OCI-LY7 (cell line): ENCODE data around the gene PSMD6. TPM values are rescaled to one million over a fixed set of nuclear protein-coding genes. Genes with fewer than 3 reads are reported as not detected.

ENCODE experiments used
- BruUV-seq: library from RNA; stranded (reverse); fragments of 400-500 nt; replicated peaks from 2 replicates; lab custom pipeline; 2021; lab: Mats Ljungman, UMichigan
- CTCF ChIA-PET: fragments of 300-600 bp; sonication (Branson Sonifier 250); formaldehyde crosslinking; loops from one replicate; lab custom pipeline; 2022; ENCODE audit warnings: antibody characterized with exemption; ENCODE audit not compliant: unreplicated experiment; lab: Charles Lee
- POLR2A ChIA-PET: fragments of 300-600 bp; sonication (Branson Sonifier 250); formaldehyde crosslinking; loops from one replicate; lab custom pipeline; 2022; ENCODE audit warnings: antibody characterized with exemption; lab: Charles Lee
- DNase-seq: peaks from one replicate; pipeline ENCODE4 v3.0.0-alpha.2; 2015; ENCODE audit warnings: low spot score
- H2AFZ ChIP-seq: fragments of 200-600 bp; sonication (generic), shearing (Covaris generic); 2 replicates; pipeline ENCODE4 v1.6.1; 2014; ENCODE audit warnings: mild to moderate bottlenecking, antibody characterized with exemption, low read length, moderate library complexity
- H3K27ac ChIP-seq: fragments of 200-600 bp; sonication (generic); 2 replicates; pipeline ENCODE4 v1.5.1; 2014; ENCODE audit warnings: mixed run types, low read depth, mild to moderate bottlenecking, moderate library complexity, low read length, inconsistent platforms; ENCODE audit not compliant: poor library complexity, severe bottlenecking
- H3K36me3 ChIP-seq: fragments of 200-600 bp; sonication (generic); 2 replicates; pipeline ENCODE4 v1.6.1; 2014; ENCODE audit warnings: mild to moderate bottlenecking, antibody characterized with exemption, low read length, moderate library complexity, mixed read lengths; ENCODE audit not compliant: insufficient read depth
- H3K4me1 ChIP-seq: fragments of 200-600 bp; sonication (generic); 2 replicates; pipeline ENCODE4 v1.5.1; 2014; ENCODE audit warnings: mild to moderate bottlenecking, low read length; ENCODE audit not compliant: insufficient read depth, poor library complexity, severe bottlenecking
- H3K4me2 ChIP-seq: fragments of 200-600 bp; sonication (generic); 2 replicates; pipeline ENCODE4 v1.6.1; 2014; ENCODE audit warnings: mild to moderate bottlenecking, low read length
- H3K4me3 ChIP-seq: fragments of 200-600 bp; sonication (generic); 2 replicates; pipeline ENCODE4 v1.5.1; 2014; ENCODE audit warnings: mild to moderate bottlenecking, low read depth, low read length; ENCODE audit not compliant: poor library complexity, severe bottlenecking
- H3K79me2 ChIP-seq: fragments of 200-600 bp; sonication (generic); 2 replicates; pipeline ENCODE4 v1.6.1; 2016; ENCODE audit warnings: low read depth, mild to moderate bottlenecking, low read length, moderate library complexity, mixed read lengths; ENCODE audit not compliant: insufficient read depth
- H3K9me2 ChIP-seq: fragments of 200-600 bp; sonication (generic); 2 replicates; pipeline ENCODE4 v1.6.1; 2016; ENCODE audit warnings: mild to moderate bottlenecking, low read length, mixed read lengths; ENCODE audit not compliant: insufficient read depth
- H3K9me3 ChIP-seq: fragments of 200-600 bp; sonication (generic); 2 replicates; pipeline ENCODE4 v1.6.1; 2014; ENCODE audit warnings: mild to moderate bottlenecking, mixed run types, low read length, mixed read lengths
- H4K20me1 ChIP-seq: fragments of 200-600 bp; sonication (generic); 2 replicates; pipeline ENCODE4 v1.6.1; 2014; ENCODE audit warnings: mild to moderate bottlenecking, antibody characterized with exemption, low read length, moderate library complexity, mixed read lengths; ENCODE audit not compliant: insufficient read depth
- EZH2phosphoT487 ChIP-seq: fragments of 200-600 bp; sonication (generic); IDR thresholded peaks from 2 replicates; pipeline ENCODE4 v1.6.1; 2018; ENCODE audit warnings: low read depth, borderline replicate concordance, mild to moderate bottlenecking, mixed run types, antibody characterized with exemption, low read length, moderate library complexity, mixed read lengths
- intact Hi-C: fragments of 100-400 bp; cut with micrococcal nuclease; formaldehyde crosslinking; loops from one replicate; pipeline ENCODE4 v1.10.0; 2022; ENCODE audit not compliant: unreplicated experiment
- total RNA-seq, 2 experiments: library from RNA; depleted of rRNA in 1 of 2; stranded (reverse); fragments of >200 nt in 1 of 2; shearing (Covaris generic) in 1 of 2; gene quantifications; 2 replicates each; pipeline ENCODE4 v1.2.3, GENCODE V29; 2014 to 2022
- TF ChIP-seq, protein P1 (sequence below): fragments of 200-600 bp; sonication (generic); conservative IDR thresholded peaks from 2 replicates; pipeline ENCODE4 v1.5.1; 2014; ENCODE audit warnings: mild to moderate bottlenecking, antibody characterized with exemption, low read length, moderate library complexity, mixed read lengths

Gene PSMD6
- total RNA-seq, 2 experiments from 2014 or later: 65.2 to 106 TPM

- ChIA-PET CTCF (no interaction called here), POLR2A (interaction anchor here (0.6 to 1.8 kb wide), 4 partner anchors 9 to 1422 kb away, joined by 3 to 4 read pairs (median 3); no protein-coding TSS in a partner anchor)
- DNase-seq: no peak
- Histone ChIP-seq H3K9me3 (no peaks in the 10 kb centered on the region), H3K9me2 (no peaks in the 10 kb centered on the region), H3K27ac (no peak overlapping the region), H3K4me3 (no peak overlapping the region), H3K4me2 (no peak overlapping the region), H4K20me1 (peaks cover 12% of the 10 kb centered on the region; the same call in 1 of the 2 replicates), H2AFZ (no peak overlapping the region), H3K79me2 (peaks cover 5% of the 10 kb centered on the region), H3K4me1 (peaks cover 6% of the 10 kb centered on the region), H3K36me3 (peaks cover 16% of the 10 kb centered on the region; the same call in 1 of the 2 replicates)
- no TSS peak for BruUV-seq
- intact Hi-C loops: no loop called here
- TF ChIP-seq, protein P1, sequence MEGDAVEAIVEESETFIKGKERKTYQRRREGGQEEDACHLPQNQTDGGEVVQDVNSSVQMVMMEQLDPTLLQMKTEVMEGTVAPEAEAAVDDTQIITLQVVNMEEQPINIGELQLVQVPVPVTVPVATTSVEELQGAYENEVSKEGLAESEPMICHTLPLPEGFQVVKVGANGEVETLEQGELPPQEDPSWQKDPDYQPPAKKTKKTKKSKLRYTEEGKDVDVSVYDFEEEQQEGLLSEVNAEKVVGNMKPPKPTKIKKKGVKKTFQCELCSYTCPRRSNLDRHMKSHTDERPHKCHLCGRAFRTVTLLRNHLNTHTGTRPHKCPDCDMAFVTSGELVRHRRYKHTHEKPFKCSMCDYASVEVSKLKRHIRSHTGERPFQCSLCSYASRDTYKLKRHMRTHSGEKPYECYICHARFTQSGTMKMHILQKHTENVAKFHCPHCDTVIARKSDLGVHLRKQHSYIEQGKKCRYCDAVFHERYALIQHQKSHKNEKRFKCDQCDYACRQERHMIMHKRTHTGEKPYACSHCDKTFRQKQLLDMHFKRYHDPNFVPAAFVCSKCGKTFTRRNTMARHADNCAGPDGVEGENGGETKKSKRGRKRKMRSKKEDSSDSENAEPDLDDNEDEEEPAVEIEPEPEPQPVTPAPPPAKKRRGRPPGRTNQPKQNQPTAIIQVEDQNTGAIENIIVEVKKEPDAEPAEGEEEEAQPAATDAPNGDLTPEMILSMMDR: no peak
- no peak for TF ChIP-seq EZH2phosphoT487
Observed at GRCh38 chr3:63966871-63967270, 56.4 kb downstream of the PSMD6 start.

DNA sequence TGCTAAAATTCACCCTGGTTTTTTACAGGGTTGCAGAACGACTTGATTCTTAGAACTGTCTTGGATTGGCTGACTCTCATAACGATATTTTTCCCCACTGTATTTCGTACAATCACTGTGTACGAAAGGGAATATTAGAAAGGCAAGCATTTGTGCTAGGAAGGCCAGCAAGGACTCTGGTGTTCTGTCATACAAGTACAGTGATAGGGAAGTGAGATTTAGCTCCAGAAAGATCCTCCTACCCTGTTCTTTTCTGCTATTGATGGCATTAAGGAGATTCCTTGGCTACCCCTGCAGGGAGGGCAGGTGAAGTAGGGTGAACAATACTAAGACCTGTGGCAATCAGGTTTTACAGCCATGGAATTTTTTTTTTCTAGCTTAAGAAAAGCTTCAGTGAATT lies 57.3 kb downstream of the PSMD6 start:
- CTCF ChIA-PET: no interaction called here

More for the DNA sequence above, 57.3 kb downstream of the PSMD6 start:
- Histone ChIP-seq H3K4me2 (no peak overlapping the region), H3K9me3 (no peaks in the 10 kb centered on the region), H3K79me2 (peaks cover 5% of the 10 kb centered on the region), H3K4me1 (peaks cover 6% of the 10 kb centered on the region), H3K36me3 (peaks cover 17% of the 10 kb centered on the region; the same call in 1 of the 2 replicates), H2AFZ (no peak overlapping the region), H3K27ac (no peak overlapping the region), H3K9me2 (no peaks in the 10 kb centered on the region), H4K20me1 (peaks cover 12% of the 10 kb centered on the region; the same call in 1 of the 2 replicates), H3K4me3 (no peak overlapping the region)
- POLR2A ChIA-PET: interaction anchor here (0.6 to 1.1 kb wide), 2 partner anchors 15 to 1421 kb away, joined by 3 read pairs; no protein-coding TSS in a partner anchor
- TF ChIP-seq EZH2phosphoT487: no peak
- TF ChIP-seq, protein P1: no peak
- no TSS peak for BruUV-seq
- intact Hi-C loops: no loop called here
- no peak for DNase-seq
